Breast epithelium (tissue), 4 donors: ENCODE data around the gene ELAC1. TPM values are rescaled to one million over a fixed set of nuclear protein-coding genes. Genes with fewer than 3 reads are reported as not detected.

Experiments
- DNase-seq, 2 donors: peaks; one replicate each; pipeline ENCODE4 v3.0.0-alpha.2; 2019; ENCODE audit warnings: low spot score in 2 of 2
- H3K27ac ChIP-seq, 2 donors: fragments of 200-600 bp; sonication (generic) in 1 of 2; one replicate each; pipeline ENCODE4 v1.5.1; 2016 to 2019; ENCODE audit warnings: mild to moderate bottlenecking in 1 of 2
- H3K27me3 ChIP-seq, 2 donors: fragments of 200-600 bp; sonication (generic) in 1 of 2; one replicate each; pipeline versions ENCODE4 v1.5.1 to v1.6.0; 2017 to 2019; ENCODE audit warnings: control low read depth in 1 of 2, mild to moderate bottlenecking in 1 of 2
- H3K36me3 ChIP-seq: fragments of 200-600 bp; one replicate; pipeline ENCODE4 v1.5.1; 2019
- H3K4me1 ChIP-seq, 2 donors: fragments of 200-600 bp; sonication (generic); one replicate each; pipeline ENCODE4 v1.5.1; 2016 to 2019; ENCODE audit warnings: control low read depth in 1 of 2
- H3K4me3 ChIP-seq, 3 donors: fragments of 200-600 bp; sonication (generic); 1 replicate in 2 of 3; 2 replicates in 1 of 3; pipeline ENCODE4 v1.5.1; 2016 to 2019; ENCODE audit warnings: mild to moderate bottlenecking in 3 of 3, moderate library complexity in 2 of 3
- H3K9me3 ChIP-seq, 2 donors: fragments of 200-600 bp; sonication (generic) in 1 of 2; one replicate each; pipeline ENCODE4 v1.5.1; 2016 to 2019; ENCODE audit warnings: control low read depth in 1 of 2
- POLR2A ChIP-seq: fragments of 450-650 bp; IDR thresholded peaks from one replicate; pipeline ENCODE4 v1.6.1; 2016; ENCODE audit warnings: antibody characterized with exemption, mild to moderate bottlenecking, moderate library complexity
- POLR2AphosphoS5 ChIP-seq, 3 donors: sonication (generic); formaldehyde crosslinking; IDR thresholded peaks; one replicate each; pipeline ENCODE4 v1.6.1; 2017; ENCODE audit warnings: antibody characterized with exemption in 3 of 3
- intact Hi-C: fragments of 100-400 bp; cut with DNase I; formaldehyde crosslinking; loops from one replicate; pipeline ENCODE4 v1.15.1; 2023; ENCODE audit warnings: low total_unique reads
- total RNA-seq, 3 donors: library from RNA; depleted of rRNA; stranded (reverse); fragments of >200 nt; gene quantifications; one replicate each; pipeline ENCODE4 v1.1.0, GENCODE V29; 2016
- TF ChIP-seq, protein P1 (sequence below), 3 donors: fragments of 450-650 bp; IDR thresholded peaks; one replicate each; pipeline ENCODE4 v1.5.1; 2016 to 2017; ENCODE audit warnings: antibody characterized with exemption in 3 of 3, mild to moderate bottlenecking in 3 of 3, moderate library complexity in 3 of 3

Gene ELAC1
- total RNA-seq, 3 donors from 2014 or later = 4.8 to 6.9 (median 5.8) TPM

- no peak overlapping the region for H3K27ac ChIP-seq
- H3K4me3 ChIP-seq = no peak overlapping the region
- H3K4me1 ChIP-seq = no peaks in the 10 kb centered on the region
- TF ChIP-seq POLR2AphosphoS5 (IDR thresholded peaks at IDR 0.05) (no peak), POLR2A (no peak)
- TF ChIP-seq, protein P1, sequence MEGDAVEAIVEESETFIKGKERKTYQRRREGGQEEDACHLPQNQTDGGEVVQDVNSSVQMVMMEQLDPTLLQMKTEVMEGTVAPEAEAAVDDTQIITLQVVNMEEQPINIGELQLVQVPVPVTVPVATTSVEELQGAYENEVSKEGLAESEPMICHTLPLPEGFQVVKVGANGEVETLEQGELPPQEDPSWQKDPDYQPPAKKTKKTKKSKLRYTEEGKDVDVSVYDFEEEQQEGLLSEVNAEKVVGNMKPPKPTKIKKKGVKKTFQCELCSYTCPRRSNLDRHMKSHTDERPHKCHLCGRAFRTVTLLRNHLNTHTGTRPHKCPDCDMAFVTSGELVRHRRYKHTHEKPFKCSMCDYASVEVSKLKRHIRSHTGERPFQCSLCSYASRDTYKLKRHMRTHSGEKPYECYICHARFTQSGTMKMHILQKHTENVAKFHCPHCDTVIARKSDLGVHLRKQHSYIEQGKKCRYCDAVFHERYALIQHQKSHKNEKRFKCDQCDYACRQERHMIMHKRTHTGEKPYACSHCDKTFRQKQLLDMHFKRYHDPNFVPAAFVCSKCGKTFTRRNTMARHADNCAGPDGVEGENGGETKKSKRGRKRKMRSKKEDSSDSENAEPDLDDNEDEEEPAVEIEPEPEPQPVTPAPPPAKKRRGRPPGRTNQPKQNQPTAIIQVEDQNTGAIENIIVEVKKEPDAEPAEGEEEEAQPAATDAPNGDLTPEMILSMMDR (IDR thresholded peaks at IDR 0.05) = no peak
- H3K36me3 ChIP-seq = no peaks in the 10 kb centered on the region
- H3K27me3 ChIP-seq = no peaks in the 10 kb centered on the region
- H3K9me3 ChIP-seq = no peaks in the 10 kb centered on the region
- DNase-seq = no peak
- intact Hi-C loops = no loop called here
Measured at GRCh38 chr18:51007790-51008139, 39.9 kb downstream of the ELAC1 start.

GRCh38 chr18:51009072-51009471 is 41.2 kb downstream of the ELAC1 start:
- H3K4me3 ChIP-seq = no peak overlapping the region
- H3K27ac ChIP-seq = no peak overlapping the region
- DNase-seq = no peak
- H3K27me3 ChIP-seq = no peaks in the 10 kb centered on the region
- no peaks in the 10 kb centered on the region for H3K4me1 ChIP-seq
- no peaks in the 10 kb centered on the region for H3K36me3 ChIP-seq
- no peak for TF ChIP-seq POLR2AphosphoS5 (IDR thresholded peaks at IDR 0.05)
- intact Hi-C loops = no loop called here
- no peaks in the 10 kb centered on the region for H3K9me3 ChIP-seq

GRCh38 chr18:51010218-51010617 is 42.4 kb downstream of the ELAC1 start:
- no peak overlapping the region for H3K4me3 ChIP-seq
- H3K9me3 ChIP-seq = no peaks in the 10 kb centered on the region
- no peaks in the 10 kb centered on the region for H3K4me1 ChIP-seq
- H3K36me3 ChIP-seq = no peaks in the 10 kb centered on the region
- intact Hi-C loops = no loop called here
- no peaks in the 10 kb centered on the region for H3K27me3 ChIP-seq
- H3K27ac ChIP-seq = no peak overlapping the region
- TF ChIP-seq POLR2A (no peak), POLR2AphosphoS5 (IDR thresholded peaks at IDR 0.05) (no peak)
- TF ChIP-seq, protein P1 (IDR thresholded peaks at IDR 0.05) = no peak
- no peak for DNase-seq

GRCh38 chr18:51011709-51012108 is 43.9 kb downstream of the ELAC1 start:
- Histone ChIP-seq H3K4me3 (no peak overlapping the region), H3K27ac (no peak overlapping the region), H3K27me3 (no peaks in the 10 kb centered on the region), H3K9me3 (no peaks in the 10 kb centered on the region), H3K4me1 (no peaks in the 10 kb centered on the region), H3K36me3 (no peaks in the 10 kb centered on the region)
- intact Hi-C loops = no loop called here
- no peak for DNase-seq
- TF ChIP-seq POLR2AphosphoS5 (IDR thresholded peaks at IDR 0.05) (no peak), POLR2A (no peak)
- TF ChIP-seq, protein P1 (IDR thresholded peaks at IDR 0.05) = no peak

- Histone ChIP-seq H3K9me3 (no peaks in the 10 kb centered on the region), H3K4me3 (no peak overlapping the region), H3K4me1 (no peaks in the 10 kb centered on the region), H3K27me3 (no peaks in the 10 kb centered on the region), H3K27ac (no peak overlapping the region), H3K36me3 (no peaks in the 10 kb centered on the region)
- no peak for DNase-seq
- TF ChIP-seq POLR2AphosphoS5 (IDR thresholded peaks at IDR 0.05) (no peak), POLR2A (no peak)
- TF ChIP-seq, protein P1 (IDR thresholded peaks at IDR 0.05) = no peak
- intact Hi-C loops = no loop called here
Measured at GRCh38 chr18:51012441-51012840, 44.6 kb downstream of the ELAC1 start.

DNA sequence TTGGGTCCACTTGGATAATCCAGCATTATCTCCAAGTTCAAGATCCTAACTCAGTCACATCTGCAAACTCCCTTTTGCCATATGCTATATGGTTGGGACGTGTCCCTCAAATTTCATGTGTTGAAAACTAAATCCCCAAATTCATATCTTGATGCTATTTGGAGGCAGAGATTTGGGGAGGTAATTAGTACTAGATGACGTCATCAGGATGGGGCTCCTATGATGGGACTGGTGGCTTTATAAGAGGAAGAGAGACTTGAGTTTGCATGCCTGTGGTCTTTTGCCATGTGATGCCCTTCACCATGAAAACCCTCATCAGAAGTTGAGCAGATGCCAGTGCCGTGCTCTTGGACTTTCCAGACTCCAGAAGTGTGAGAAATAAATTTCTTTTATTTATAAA is 45.4 kb downstream of the ELAC1 start:
- H3K4me3 ChIP-seq = no peak overlapping the region
- intact Hi-C loops = no loop called here
- H3K27ac ChIP-seq = no peak overlapping the region
- H3K27me3 ChIP-seq = no peaks in the 10 kb centered on the region
- H3K36me3 ChIP-seq = no peaks in the 10 kb centered on the region
- TF ChIP-seq POLR2AphosphoS5 (IDR thresholded peaks at IDR 0.05) (no peak), POLR2A (no peak)
- TF ChIP-seq, protein P1 (IDR thresholded peaks at IDR 0.05) = no peak
- no peaks in the 10 kb centered on the region for H3K4me1 ChIP-seq
- H3K9me3 ChIP-seq = no peaks in the 10 kb centered on the region
- no peak for DNase-seq
